Activated CD8-positive, alpha-beta memory T cell treated with anti-CD3 and anti-CD28 coated beads, Interleukin-2, amount 10 ng/mL, durations not matched to agents 7 days and 5 days (primary cell): ENCODE results near the gene NSMF. TPM values are rescaled to one million over a fixed set of nuclear protein-coding genes. Genes with fewer than 3 reads are reported as not detected.
"Not testable (repeated sequence)": the region's sequence is repeated elsewhere in the genome, so short reads cannot be mapped to it uniquely, and the experiment has no call there.

Experiments used
- ATAC-seq: fragments of 150-1000 bp; cut with Tn5 transposase; one replicate; pipeline ENCODE4 v1.10.0; 2021; ENCODE audit warnings: moderate library complexity
- CTCF ChIA-PET: fragments of 350-600 bp; sonication (Branson Sonifier 250); formaldehyde crosslinking; loops from one replicate; lab custom pipeline; 2021; ENCODE audit warnings: antibody characterized with exemption; lab: Charles Lee
- DNase-seq: peaks from one replicate; pipeline ENCODE4 v3.0.0-alpha.2; 2020
- H3K27ac Mint-ChIP-seq: one replicate; pipeline ENCODE4 v1.8.0; 2021; ENCODE audit warnings: mild to moderate bottlenecking, mixed read lengths
- H3K27me3 Mint-ChIP-seq: one replicate; pipeline ENCODE4 v1.8.0; 2021; ENCODE audit warnings: mixed read lengths
- H3K36me3 Mint-ChIP-seq: one replicate; pipeline ENCODE4 v1.8.0; 2021; ENCODE audit warnings: mild to moderate bottlenecking, mixed read lengths
- H3K4me1 Mint-ChIP-seq: one replicate; pipeline ENCODE4 v1.8.0; 2021; ENCODE audit warnings: mixed read lengths
- H3K4me3 Mint-ChIP-seq: one replicate; pipeline ENCODE4 v1.8.0; 2021; ENCODE audit warnings: mild to moderate bottlenecking, moderate library complexity, mixed read lengths
- H3K9me3 Mint-ChIP-seq: one replicate; pipeline ENCODE4 v1.8.0; 2022; ENCODE audit warnings: low read depth, mixed read lengths
- total RNA-seq, 2 experiments: library from RNA; stranded (reverse); gene quantifications; one replicate each; pipeline ENCODE4 v1.2.3, GENCODE V29; 2021

Gene NSMF
- total RNA-seq, 2 experiments from 2014 or later: 35.8 to 42.1 TPM

DNA sequence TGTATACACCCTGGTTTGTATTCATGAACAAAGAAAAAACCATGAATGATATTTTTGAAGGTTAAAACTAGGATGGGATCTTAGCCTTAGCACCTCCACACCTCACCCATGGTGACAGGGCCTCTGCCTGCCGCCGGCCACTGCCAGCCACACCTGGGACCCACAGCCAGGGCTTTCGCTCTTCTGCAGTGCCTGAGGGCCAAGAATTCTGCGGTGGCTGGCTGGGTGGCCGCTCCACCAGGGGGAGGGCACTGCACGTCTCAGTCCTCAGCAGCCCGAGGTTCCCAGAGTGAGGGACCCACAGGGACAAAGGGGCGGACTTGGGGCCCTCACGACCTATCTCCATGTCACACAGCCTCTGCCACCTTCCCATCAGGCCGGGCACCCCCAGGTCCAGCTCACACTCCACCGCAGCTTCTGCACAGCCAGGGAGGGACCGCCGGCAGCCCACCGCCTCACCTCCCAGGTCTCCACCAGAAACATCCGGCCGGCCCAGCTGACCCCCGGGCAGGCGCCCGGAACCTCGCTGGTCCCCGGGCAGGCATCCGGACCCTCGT, 43.0 kb downstream of the NSMF start:
- Mint-ChIP-seq H3K4me1 (peaks cover 16% of the 10 kb centered on the region), H3K36me3 (no peaks in the 10 kb centered on the region), H3K27ac (no peak overlapping the region), H3K4me3 (no peak overlapping the region), H3K27me3 (no peaks in the 10 kb centered on the region), H3K9me3 (no peaks in the 10 kb centered on the region)
- CTCF ChIA-PET: no interaction called here
- DNase-seq (no peak), ATAC-seq (no peak)

- CTCF ChIA-PET: no interaction called here
- no peak overlapping the region for H3K27ac Mint-ChIP-seq
- no peaks in the 10 kb centered on the region for H3K27me3 Mint-ChIP-seq
Measured at GRCh38 chr9:137415451-137415850, 43.7 kb downstream of the NSMF start.

DNA sequence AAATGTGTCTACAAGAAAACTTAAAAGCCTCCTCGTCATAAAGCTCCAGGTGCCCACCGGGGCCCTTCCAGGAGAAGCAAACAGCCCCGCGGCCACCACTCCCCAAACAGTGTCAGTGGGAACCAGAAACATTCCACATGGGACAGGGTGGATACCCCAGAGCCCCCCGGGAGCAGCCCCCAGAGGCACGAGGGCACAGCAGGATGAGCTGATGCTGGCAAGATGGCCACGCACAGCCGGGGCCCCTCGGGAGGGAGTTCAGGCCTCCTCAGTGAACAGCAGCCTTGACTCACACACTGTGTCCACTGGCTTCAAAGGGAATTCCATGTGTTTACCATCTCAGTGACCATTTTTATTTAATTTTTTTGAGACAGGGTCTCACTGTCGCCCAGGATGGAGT, 46.7 kb downstream of the NSMF start:
- H3K9me3 Mint-ChIP-seq: no peaks in the 10 kb centered on the region
- DNase-seq (no peak), ATAC-seq (no peak)
- H3K27ac Mint-ChIP-seq: no peak overlapping the region
- no peak overlapping the region for H3K4me3 Mint-ChIP-seq
- H3K27me3 Mint-ChIP-seq: peaks cover 2% of the 10 kb centered on the region
- H3K4me1 Mint-ChIP-seq: peaks cover 20% of the 10 kb centered on the region
- no peaks in the 10 kb centered on the region for H3K36me3 Mint-ChIP-seq
- CTCF ChIA-PET: interaction anchor here (1.0 to 2.3 kb wide), 3 partner anchors 11 to 123 kb away, joined by 3 to 12 read pairs (median 4); partner anchors contain the start of genes EXD3, NOXA1 and NRARP

More at GRCh38 chr9:137415451-137415850, 43.7 kb downstream of the NSMF start:
- Mint-ChIP-seq H3K9me3 (no peaks in the 10 kb centered on the region), H3K4me1 (peaks cover 17% of the 10 kb centered on the region), H3K36me3 (no peaks in the 10 kb centered on the region), H3K4me3 (no peak overlapping the region)
- ATAC-seq (no peak), DNase-seq (no peak)

- ATAC-seq: peak; percentile 24
- Mint-ChIP-seq H3K4me3 (no peak overlapping the region), H3K9me3 (no peaks in the 10 kb centered on the region), H3K36me3 (no peaks in the 10 kb centered on the region), H3K27ac (peak overlapping the region; percentile 15), H3K27me3 (peaks cover 2% of the 10 kb centered on the region), H3K4me1 (peaks cover 20% of the 10 kb centered on the region)
- peak; percentile 75 for DNase-seq
- CTCF ChIA-PET: interaction anchor here (1.0 to 2.3 kb wide), 3 partner anchors 11 to 124 kb away, joined by 3 to 12 read pairs (median 4); partner anchors contain the start of genes EXD3, NOXA1 and NRARP
Measured at GRCh38 chr9:137411645-137412380, 47.3 kb downstream of the NSMF start.

DNA sequence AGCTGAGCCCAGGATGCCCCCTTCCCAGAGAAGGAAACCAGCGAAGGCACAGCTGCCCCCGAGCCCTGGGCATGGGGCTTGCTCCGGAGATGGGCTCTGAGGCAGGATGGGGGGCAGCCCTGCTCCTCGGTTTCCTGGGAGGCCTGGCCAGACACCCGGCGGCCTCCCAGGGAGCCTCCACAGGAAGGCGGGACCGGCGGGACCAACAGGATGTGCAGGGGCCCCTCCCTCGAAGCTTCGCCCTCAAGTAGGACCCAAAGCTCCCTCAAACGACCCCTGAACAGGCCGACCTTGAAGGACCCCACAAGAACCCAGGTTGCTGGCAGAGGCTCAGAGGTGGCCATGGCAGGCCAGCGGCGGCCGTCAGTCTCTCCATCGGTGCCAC, 47.9 kb downstream of the NSMF start:
- CTCF ChIA-PET: interaction anchor here (1.7 to 2.3 kb wide), 2 partner anchors 12 to 124 kb away, joined by 4 to 12 read pairs; partner anchors contain the start of genes EXD3 and NOXA1
- H3K27ac Mint-ChIP-seq: no peak overlapping the region

DNA sequence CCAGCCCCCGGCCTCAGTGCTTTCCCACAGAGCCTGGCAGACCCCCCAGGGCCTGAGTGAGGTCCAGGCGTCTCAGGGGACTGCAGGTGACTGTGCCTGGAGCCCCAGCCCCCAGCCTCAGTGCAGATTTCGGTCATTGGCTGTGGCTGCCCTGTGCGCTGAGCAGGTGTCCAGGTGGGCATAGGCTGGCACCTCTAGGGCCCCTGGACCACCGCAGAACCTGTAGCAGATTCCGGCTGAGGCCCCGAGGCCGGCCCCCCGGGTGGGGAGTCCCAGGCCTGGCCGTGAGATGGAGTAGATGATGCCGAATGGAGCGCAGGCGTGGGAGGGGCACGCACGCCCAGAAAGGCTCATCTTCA, 48.3 kb downstream of the NSMF start:
- H3K36me3 Mint-ChIP-seq: no peaks in the 10 kb centered on the region
- H3K27me3 Mint-ChIP-seq: peaks cover 8% of the 10 kb centered on the region
- peaks cover 20% of the 10 kb centered on the region for H3K4me1 Mint-ChIP-seq
- H3K27ac Mint-ChIP-seq: no peak overlapping the region
- CTCF ChIA-PET: interaction anchor here (1.7 to 2.3 kb wide), 2 partner anchors 12 to 124 kb away, joined by 4 to 12 read pairs; partner anchors contain the start of genes EXD3 and NOXA1
- H3K9me3 Mint-ChIP-seq: no peaks in the 10 kb centered on the region
- ATAC-seq: no peak
- no peak for DNase-seq
- H3K4me3 Mint-ChIP-seq: no peak overlapping the region

More for the DNA sequence above, 47.9 kb downstream of the NSMF start:
- no peaks in the 10 kb centered on the region for H3K9me3 Mint-ChIP-seq
- no peaks in the 10 kb centered on the region for H3K36me3 Mint-ChIP-seq
- H3K4me3 Mint-ChIP-seq: no peak overlapping the region
- DNase-seq (no peak), ATAC-seq (no peak)
- H3K27me3 Mint-ChIP-seq: peaks cover 4% of the 10 kb centered on the region
- H3K4me1 Mint-ChIP-seq: peaks cover 20% of the 10 kb centered on the region

- not testable (repeated sequence) for ATAC-seq, H3K9me3 Mint-ChIP-seq, H3K27me3 Mint-ChIP-seq, H3K4me3 Mint-ChIP-seq, H3K36me3 Mint-ChIP-seq, DNase-seq, H3K27ac Mint-ChIP-seq
- CTCF ChIA-PET: interaction anchor here (0.6 to 2.3 kb wide), 4 partner anchors 13 to 351 kb away, joined by 3 to 12 read pairs (median 4); partner anchors contain the start of genes EXD3 and NOXA1
- H3K4me1 Mint-ChIP-seq: peaks cover 20% of the 10 kb centered on the region
Measured at GRCh38 chr9:137410236-137410890, 48.8 kb downstream of the NSMF start.

GRCh38 chr9:137409515-137409914, 49.6 kb downstream of the NSMF start:
- no peak overlapping the region for H3K4me3 Mint-ChIP-seq

DNA sequence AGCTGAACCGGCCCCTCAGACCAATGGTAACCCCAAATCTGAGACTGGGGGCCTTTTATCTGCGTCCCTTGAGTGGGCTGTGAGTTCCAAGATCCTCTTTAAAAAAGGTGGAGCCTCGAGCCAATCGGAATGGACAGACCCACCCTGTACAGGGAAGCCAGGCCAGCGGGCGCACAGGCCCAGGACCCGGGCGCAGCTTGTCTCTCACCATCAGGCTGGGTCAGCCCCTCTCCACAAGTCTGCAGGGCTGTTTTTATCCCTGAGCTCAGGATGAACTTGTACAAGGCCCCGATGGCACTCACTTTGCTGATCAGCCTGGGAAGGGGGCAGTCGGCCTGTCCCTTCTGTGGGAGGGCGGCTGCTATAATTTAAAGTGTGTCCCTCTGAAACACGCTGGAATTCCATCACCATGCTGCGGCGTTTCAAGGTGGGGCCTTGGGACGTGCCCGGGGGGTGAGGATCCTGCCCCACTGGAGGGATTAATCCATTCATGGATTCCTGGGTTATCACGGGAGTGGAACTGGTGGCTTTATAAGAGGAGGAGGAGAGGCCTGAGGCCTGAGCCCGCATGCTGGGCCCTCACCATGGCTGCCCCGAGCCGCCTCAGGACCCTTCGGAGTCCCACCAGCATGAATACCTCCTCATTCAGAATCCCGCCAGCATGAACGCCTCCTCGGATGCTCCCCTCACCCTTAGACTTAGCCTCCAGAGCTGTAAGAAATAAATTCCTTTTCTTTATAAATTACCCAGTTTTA, 50.3 kb downstream of the NSMF start:
- CTCF ChIA-PET: interaction anchor here (0.9 to 2.8 kb wide), 3 partner anchors 107 to 172 kb away, joined by 4 to 15 read pairs (median 10); partner anchors contain the start of gene NRARP
- no peaks in the 10 kb centered on the region for H3K36me3 Mint-ChIP-seq
- ATAC-seq: no peak
- DNase-seq: no peak
- H3K27ac Mint-ChIP-seq: no peak overlapping the region
- H3K4me3 Mint-ChIP-seq: no peak overlapping the region
- H3K4me1 Mint-ChIP-seq: peaks cover 16% of the 10 kb centered on the region
- no peaks in the 10 kb centered on the region for H3K9me3 Mint-ChIP-seq
- H3K27me3 Mint-ChIP-seq: peaks cover 8% of the 10 kb centered on the region

More at GRCh38 chr9:137409515-137409914, 49.6 kb downstream of the NSMF start:
- H3K27me3 Mint-ChIP-seq: peaks cover 8% of the 10 kb centered on the region
- no peak for DNase-seq
- ATAC-seq: no peak
- H3K27ac Mint-ChIP-seq: no peak overlapping the region
- no peaks in the 10 kb centered on the region for H3K36me3 Mint-ChIP-seq
- peaks cover 20% of the 10 kb centered on the region for H3K4me1 Mint-ChIP-seq
- no peaks in the 10 kb centered on the region for H3K9me3 Mint-ChIP-seq
- CTCF ChIA-PET: interaction anchor here (0.9 to 2.8 kb wide), 3 partner anchors 107 to 173 kb away, joined by 4 to 15 read pairs (median 10); partner anchors contain the start of gene NRARP

- CTCF ChIA-PET: interaction anchor here (1.7 to 2.8 kb wide), 2 partner anchors 105 to 121 kb away, joined by 10 to 15 read pairs; partner anchors contain the start of gene NRARP
Measured at GRCh38 chr9:137407590-137408300, 51.4 kb downstream of the NSMF start.

DNA sequence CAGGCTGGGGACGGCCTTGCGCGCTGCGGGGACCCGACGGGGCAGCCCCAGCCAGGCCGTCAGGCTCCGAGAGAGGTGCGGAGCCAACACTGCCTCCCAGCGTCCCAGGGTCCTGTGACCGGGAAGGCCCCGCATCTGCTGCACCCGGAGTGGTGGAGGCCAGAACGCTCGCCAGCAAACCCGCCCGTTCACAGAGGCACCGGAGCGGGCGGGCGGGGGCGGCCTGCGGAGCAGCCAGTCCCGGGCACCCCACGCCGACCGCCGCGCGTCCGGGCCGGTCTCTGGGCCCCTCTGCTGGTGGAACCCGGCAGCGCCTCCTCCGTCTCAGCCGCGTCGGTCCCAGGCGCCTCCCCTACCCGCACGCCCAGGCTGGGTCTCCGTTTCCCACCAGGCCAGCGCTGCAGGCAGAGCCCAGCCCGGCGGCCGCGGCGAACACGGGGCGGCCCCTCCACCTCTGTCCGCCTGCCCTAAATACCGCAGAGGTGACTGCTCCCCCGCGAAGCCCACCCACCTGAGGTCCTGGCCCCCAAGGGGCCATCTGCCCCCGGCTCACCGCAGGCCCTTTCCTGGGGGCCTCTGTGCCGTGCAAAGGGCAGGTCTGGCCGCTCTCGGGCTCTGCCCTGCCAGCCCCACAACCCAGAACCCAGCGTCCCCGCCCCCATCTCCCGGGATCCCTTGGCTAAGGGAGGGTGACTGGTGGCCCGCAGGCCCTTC, 52.1 kb downstream of the NSMF start:
- Mint-ChIP-seq H3K27me3 (peaks cover 8% of the 10 kb centered on the region), H3K9me3 (no peaks in the 10 kb centered on the region), H3K4me1 (peaks cover 11% of the 10 kb centered on the region), H3K27ac (no peak overlapping the region), H3K36me3 (peaks cover 2% of the 10 kb centered on the region), H3K4me3 (no peak overlapping the region)
- CTCF ChIA-PET: interaction anchor here (2.8 kb wide), 1 partner anchor 105 kb away, joined by 15 read pairs; the partner anchor contains the start of gene NRARP
- DNase-seq: peak; percentile 71
- peak; percentile 92 for ATAC-seq

More at GRCh38 chr9:137407590-137408300, 51.4 kb downstream of the NSMF start:
- H3K27ac Mint-ChIP-seq: no peak overlapping the region
- no peak overlapping the region for H3K4me3 Mint-ChIP-seq
- H3K27me3 Mint-ChIP-seq: peaks cover 8% of the 10 kb centered on the region
- ATAC-seq: no peak
- peaks cover 13% of the 10 kb centered on the region for H3K4me1 Mint-ChIP-seq
- no peaks in the 10 kb centered on the region for H3K9me3 Mint-ChIP-seq
- no peak for DNase-seq
- H3K36me3 Mint-ChIP-seq: no peaks in the 10 kb centered on the region
